HG02588 (cell line): ENCODE results near the gene ACAP1.
"Not testable (repeated sequence)": the region's sequence is repeated elsewhere in the genome, so short reads cannot be mapped to it uniquely, and the experiment has no call there.

Experiments used
- ATAC-seq: cut with Tn5 transposase; IDR thresholded peaks from one replicate; pipeline ENCODE4 v1.9.1; 2021; ENCODE audit warnings: mild to moderate bottlenecking, moderate library complexity; ENCODE audit not compliant: unreplicated experiment

ACAP1 gene

DNA sequence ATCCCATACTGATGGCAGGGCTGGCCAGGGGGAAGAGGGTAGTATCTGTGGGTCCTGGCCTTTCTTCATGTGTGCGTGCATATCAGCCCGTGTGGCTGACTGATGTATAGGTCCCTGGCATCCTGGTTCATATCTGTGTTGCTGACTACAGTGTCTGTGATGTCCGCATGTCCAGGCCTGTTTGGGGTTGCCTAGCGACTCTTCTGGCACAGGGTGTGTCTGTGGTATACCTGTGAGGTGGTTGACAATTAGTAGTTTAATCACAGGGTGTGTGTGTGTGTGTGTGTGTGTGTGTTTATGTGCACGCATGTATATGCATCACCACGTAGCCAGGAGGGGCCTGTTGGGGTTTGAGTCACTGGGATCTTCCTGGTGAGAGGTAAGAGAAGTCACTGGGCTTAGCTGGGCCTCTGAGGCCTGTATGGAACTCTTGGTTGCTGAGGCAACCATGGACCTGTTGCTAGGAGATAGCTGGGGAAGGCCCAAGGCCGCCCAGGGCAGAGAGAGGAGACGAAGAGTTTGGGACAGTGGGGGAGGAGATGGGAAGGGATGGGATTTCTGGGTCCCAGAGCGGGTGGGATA is 18.0 kb downstream of the ACAP1 start:
- no peak for ATAC-seq

DNA sequence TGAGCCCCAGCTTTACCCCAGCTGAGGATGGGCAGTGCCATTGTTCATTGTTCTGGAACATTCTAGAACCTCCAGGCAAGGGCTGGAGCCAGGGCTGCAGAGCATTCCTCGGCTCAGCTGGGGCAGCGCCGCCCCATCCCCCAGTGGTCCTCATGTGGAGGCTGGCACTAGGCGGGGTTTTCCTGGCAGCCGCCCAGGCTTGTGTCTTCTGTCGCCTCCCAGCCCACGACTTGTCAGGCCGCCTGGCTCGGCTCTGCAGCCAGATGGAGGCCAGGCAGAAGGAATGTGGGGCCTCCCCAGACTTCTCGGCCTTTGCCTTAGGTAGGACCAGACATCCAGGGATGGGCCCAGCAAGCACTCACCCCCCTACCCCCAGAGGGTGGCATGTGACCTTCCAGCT is 18.7 kb downstream of the ACAP1 start, which contains the start of gene TMEM95:
Gene TMEM95, plus strand, starts transcription at position 104 of the 400 bp plus-strand sequence. Its CDS starts 49 bp downstream, at position 153.
- ATAC-seq = no peak

DNA sequence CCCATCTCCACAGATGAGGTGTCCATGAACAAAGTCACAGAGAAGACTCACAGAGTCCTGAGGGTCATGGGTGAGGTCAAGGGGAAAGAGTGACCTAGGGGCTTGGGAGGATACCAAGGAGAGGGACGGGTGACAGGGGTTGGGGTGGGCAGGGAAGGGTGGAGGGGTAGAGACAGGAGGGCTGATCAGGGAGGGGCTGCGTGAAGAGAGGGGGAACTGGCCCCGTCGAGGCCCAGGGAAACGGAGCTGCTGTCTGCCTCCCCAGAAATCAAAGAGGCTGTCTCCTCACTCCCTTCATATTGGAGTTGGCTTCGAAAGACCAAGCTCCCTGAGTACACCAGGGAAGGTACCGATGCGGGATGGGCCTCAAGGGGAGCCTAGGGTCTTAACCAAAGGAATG is 19.2 kb downstream of the ACAP1 start:
- no peak for ATAC-seq

DNA sequence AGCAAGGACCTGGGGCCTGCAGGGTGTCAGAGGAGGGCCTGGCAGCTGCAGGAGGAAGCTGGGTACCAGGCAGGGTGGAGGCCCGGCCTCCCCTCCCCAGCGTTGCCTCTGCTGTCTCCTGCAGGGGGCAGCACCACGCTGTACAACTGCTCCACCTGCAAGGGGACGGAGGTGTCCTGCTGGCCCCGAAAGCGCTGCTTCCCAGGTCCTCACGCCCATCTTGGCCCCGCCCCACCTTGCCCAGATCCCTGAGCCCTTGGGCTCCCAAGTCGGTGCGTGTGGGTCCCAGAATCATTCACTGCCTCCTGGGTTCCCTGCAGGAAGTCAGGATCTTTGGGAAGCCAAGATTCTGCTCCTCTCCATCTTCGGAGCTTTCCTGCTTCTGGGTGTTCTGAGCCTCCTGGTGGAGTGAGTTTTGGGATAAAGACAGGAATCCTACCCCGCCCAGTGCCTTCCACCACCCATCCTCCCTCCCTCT is 19.8 kb downstream of the ACAP1 start:
- ATAC-seq = no peak

DNA sequence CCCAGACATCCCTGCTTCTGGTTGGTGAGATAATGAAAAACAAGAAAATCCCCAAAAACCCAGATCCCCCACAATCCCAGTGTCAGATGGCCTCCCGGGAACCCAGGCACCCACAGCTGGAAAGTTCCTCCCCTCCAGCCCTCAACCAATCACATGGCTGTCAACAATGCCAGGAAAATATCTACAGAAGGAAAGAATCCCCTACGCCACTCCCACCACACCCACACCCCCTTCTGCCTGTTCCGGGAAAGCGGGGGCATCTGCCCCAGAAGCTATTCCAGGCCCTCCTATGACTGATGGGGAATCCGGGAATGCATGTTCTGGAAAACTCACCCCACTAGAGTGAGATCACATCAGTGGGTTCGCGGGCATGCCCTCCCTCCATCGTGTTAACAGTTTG is 20.4 kb downstream of the ACAP1 start:
- ATAC-seq = no peak

DNA sequence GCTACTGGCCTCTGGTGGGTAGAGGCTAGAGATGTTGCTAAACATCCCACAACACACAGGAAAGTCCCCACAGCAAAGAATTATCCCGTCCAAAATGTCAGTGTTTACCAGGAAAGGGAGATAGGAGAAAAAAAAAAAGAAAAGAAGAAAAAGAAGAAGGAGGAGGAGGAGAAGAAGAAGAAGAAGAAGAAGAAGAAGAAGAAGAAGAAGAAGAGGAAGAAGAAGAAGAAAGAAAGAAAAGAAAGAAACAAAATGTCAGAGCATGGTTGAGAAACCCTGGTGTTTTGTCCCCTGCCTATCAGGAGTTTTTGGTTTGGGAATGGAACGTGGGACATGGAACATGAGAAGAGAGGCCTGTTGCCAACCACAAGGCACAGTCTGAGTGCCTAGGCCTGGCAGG is 21.1 kb downstream of the ACAP1 start:
- ATAC-seq = no peak

DNA sequence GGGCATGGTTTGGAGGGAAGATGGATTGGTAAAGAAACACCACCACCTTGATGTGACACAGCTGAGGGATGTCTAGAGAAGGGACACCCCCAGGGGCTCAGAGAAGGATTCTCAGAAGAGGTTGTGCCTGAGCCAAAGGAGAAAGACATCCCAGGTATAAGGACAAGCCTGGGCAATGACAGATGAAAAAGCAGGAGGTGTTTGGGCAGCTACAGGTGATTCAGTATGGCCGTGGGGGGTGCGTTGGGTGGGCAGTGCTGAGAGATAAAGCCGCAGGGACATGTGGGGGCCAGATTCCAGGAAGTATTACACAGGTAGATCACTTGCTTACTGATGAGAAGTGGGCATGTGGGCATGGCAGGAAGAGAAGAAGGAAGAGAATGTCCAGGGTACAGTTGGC is 25.6 kb downstream of the ACAP1 start:
- ATAC-seq = no peak

DNA sequence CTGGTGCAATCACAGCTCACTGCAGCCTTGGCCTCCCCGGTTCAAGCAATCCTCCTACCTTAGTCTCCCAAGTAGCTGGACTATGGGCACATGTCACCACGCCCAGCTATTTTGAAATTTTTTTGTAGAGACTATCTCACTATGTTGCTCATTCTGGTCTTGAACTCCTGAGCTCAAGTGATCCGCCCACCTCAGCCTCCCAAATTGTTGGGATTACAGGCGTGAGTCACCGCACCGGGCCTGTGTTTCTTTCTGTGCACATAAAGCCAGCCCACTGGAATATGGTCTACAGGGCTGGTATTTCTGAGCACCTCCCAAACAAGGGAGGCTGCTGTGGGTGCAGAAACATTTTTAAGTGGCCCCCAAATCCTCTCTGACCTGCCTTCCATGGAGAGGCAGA is 27.0 kb downstream of the ACAP1 start:
- no peak for ATAC-seq

DNA sequence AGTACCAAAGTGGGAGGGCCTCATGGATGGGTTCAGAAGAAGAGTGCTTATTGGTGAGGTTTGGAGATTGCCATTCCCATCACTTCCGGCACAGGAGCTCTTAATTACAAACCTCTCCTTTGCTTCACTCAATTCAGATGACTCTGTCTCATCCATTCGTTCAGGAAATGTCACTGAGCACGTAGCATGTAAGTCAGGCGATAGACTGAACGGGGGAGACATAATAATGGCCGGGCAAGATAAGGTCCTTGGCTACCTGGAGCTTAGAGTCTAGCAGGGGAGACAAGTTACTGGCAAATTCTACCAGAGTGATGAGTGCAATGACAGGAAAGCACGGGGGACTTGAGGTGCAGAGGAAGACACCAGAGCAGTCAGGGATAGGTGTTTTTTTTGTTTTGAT is 29.6 kb downstream of the ACAP1 start:
- not testable (repeated sequence) for ATAC-seq

DNA sequence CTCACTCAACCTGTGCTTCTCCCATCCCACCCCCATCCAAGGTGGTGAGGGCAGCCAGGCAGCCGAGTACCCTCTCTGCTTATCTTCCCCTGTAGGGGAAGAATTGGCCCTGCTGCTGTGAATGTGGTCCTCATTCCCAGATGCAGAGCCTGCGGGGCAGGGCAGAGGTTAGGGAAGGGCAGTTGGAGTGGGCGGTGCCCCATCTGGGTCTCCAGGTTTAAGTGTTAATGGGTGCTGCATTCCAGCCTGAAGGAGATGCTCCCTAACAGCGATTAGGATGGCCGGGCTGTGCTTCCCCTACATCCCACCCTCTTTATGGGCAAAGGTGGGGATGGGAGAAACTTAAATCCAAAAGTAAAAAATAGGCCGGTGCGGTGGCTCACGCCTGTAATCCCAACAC is 30.8 kb downstream of the ACAP1 start:
- no peak for ATAC-seq

DNA sequence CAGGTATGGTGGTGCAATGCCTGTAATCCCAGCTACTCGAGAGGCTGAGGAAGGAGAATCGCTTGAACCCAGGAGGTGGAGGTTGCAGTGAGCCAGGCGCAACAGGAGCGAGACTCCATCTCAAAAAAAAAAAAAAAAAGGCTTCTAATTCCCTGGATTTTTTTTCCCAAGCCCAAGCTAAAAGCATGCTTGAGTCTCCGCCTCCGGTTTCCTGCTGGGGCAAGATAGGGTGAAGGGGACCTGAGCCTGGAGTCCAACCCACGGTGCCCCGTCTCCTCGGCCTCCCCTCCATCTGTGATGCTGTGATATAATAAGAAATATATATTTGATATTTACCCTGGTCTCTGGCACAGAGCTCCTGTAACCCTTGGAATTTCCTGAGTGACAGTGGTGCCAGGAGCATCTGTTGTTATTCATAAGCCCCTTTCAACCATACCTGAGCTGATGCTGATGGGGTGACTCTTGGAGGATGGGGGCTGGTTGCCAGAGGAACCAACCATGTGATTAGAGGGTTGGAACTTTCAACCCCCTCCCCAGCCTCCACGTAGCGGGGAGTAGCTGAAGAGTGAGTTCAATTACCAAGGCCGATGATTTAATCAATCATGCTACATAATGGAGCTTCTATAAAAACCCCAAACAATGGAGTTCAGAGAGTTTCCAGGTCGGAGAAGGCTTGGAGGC is 31.7 kb downstream of the ACAP1 start:
- ATAC-seq = no peak

DNA sequence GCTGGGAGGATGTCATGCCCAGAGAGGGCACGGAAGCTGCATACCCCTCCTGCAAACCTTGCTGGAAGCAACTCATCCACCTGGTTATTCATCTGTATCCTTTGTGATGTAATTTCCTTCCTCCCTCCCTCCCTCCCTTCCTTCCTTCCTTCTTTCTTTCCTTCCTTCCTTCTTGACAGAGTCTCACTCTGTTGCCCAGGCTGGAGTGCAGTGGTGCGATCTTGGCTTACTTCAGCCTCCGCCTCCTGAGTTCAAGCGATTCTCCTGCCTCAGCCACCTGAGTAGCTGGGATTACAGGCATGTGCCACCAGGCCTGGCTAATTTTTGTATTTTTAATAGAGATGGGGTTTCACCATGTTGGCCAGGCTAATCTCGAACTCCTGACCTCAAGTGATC is 32.3 kb downstream of the ACAP1 start:
- not testable (repeated sequence) for ATAC-seq

DNA sequence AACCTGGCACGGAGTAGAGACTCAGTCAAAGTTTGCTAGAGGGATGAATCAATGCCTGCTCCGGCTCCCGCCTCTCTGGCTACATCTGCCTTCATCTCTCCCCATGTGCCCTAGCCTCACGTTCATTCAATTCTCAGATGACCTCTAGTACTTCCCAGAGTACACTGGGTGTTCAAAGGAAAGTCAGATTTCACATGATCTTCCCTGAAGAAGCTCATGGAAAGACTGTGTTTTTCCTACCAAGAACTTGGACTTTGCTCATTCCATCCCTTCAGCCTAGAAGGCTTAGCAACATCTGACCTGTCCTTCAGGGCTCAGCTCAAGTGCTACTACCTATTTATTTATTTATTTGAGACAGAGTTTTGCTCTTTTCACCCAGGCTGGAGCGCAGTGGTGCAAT is 33.5 kb downstream of the ACAP1 start:
- ATAC-seq = no peak

DNA sequence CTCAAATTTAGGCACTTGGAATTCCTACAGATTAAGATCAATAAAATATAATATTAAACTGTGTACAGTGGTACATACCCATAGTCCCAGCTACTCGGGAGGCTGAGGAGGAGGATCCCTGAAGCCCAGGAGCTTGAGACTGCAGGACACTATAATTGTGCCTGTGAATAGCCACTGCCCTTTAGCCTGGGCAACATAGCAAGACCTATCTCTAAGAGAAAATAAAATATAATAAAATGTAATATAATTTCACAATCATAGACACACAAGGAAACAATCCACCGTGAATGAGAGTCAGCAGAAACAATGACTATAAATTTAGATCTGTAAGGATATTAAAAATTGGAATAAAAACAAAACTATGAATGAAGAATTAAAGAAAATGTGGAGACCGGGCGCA is 34.5 kb downstream of the ACAP1 start:
- ATAC-seq = no peak

DNA sequence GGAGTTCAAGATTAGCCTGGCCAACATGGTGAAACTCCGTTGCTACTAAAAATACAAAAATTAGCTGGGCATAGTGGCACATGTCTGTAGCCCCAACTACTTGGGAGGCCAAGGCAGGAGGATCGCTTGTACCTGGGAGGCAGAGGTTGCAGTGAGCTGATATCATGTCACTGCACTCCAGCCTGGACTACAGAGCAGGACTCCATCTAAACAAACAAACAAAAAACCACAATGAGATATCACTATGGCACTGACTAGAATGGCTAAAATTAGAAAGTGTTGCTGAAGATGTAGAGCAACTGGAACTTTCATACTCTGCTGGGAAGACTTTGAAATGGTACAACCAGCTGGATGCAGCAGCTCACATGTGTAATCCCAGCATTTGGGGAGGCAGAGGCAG is 38.0 kb downstream of the ACAP1 start:
- no peak for ATAC-seq

DNA sequence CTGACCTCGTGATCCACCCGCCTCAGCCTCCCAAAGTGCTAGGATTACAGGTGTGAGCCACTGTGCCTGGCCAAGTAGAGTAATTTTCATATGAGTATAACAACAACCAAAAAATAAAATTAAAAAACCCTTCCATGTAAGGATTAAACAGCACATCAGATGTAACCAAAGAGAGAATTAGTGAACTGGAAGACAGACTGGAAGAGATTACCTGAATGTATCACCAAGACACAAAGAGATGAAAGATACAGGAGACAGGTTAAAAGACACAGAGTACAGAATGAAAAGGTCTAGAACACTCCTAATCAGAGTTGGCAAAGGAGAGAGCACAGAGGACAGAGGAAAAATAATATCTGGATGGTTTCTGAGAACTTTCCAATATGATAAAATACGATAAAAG is 42.8 kb downstream of the ACAP1 start:
- ATAC-seq = no peak

DNA sequence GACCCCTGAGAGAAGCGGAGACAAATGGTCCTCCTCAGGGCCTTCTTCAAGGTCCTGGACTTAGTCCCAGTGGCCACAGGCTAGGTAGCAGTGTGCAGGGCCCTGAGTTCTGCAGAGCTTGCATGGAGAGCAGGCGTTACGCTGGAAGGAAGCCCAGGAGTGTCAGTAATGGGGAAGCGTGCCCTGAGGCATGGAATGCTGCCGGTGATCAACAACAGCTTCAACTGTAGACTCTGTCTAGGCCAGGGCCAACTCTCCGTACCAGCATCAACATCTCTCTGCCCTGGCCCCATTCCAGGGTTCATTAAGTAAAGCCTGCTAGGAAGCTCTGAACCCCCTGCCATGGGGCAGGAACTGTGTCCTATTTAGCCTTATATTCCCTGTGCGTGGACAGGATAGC is 44.0 kb downstream of the ACAP1 start:
- ATAC-seq = no peak

DNA sequence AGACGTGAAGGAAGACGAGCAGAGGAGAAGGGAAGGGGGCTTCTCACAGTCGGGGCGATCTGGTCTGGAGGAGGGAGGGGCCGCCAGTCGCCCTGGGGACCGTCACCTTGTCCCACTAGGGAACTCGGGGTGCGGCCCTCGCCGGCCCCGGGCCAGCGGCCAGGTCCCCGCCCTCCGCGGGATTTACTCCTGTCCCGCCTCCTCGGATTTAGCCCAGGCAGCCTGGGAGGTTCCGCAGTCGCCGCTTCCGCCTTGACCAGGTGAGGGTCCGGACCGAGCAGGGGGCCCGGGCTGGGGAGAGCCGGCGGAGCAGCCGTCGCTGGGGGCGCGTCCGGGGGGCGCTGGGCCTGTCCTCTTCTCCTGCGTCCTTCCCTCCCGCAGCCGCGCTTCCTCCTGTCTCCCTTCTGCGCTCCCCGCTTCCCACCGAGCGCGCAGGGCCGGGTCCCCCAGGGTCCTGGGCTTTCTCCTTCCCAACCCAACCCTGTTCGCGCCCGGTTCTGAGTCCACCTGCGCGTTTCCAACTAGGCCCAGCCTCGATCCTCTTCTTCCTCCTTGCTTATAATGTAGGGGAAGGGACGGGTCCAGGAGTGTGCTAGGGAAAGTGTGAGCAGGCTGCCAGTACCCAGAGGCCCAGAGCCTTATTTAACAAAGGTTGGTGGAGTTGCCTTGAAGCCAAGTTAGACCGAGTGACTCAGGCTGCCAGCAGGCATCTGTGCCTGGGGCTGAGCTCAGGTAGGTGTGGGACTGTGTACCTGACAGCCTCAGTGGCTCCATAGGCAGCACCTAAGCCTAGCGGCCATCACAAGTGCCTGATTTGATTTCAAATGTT is 44.7 kb downstream of the ACAP1 start, which contains the start of gene TNK1:
Gene TNK1, plus strand, starts transcription at position 235 of the 829 bp plus-strand sequence. CDS start 1,838 bp downstream, outside the sequence.
- no peak for ATAC-seq

DNA sequence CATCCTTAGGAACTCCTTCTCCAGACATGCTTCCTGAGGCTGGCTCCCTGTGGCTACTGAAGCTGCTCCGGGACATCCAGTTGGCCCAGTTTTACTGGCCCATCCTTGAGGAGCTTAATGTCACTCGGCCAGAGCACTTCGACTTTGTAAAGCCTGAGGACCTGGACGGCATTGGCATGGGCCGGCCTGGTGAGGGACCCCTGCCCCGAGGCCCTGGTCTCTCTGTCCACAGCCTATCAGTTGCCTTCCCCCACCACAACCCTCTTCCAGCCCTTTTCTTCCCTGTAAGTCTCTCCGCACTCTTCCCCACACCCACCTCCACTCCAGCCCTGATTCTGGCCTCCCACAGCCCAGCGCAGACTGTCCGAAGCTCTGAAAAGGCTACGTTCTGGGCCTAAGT is 46.6 kb downstream of the ACAP1 start:
- no peak for ATAC-seq

DNA sequence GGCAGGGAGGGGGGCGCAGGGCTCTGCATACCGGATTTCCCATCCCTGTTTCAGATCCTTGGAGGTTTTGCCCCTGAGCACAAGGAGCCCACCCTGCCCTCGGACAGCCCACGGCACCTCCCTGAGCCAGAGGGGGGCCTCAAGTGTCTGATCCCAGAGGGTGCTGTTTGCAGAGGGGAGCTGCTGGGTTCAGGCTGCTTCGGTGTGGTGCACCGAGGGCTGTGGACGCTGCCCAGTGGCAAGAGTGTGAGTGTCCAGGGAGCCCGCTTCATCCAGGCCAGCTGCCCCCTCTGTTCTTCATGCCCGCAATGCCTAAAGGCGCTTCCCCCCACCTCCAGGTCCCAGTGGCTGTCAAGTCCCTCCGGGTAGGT is 47.0 kb downstream of the ACAP1 start:
- ATAC-seq = no peak

DNA sequence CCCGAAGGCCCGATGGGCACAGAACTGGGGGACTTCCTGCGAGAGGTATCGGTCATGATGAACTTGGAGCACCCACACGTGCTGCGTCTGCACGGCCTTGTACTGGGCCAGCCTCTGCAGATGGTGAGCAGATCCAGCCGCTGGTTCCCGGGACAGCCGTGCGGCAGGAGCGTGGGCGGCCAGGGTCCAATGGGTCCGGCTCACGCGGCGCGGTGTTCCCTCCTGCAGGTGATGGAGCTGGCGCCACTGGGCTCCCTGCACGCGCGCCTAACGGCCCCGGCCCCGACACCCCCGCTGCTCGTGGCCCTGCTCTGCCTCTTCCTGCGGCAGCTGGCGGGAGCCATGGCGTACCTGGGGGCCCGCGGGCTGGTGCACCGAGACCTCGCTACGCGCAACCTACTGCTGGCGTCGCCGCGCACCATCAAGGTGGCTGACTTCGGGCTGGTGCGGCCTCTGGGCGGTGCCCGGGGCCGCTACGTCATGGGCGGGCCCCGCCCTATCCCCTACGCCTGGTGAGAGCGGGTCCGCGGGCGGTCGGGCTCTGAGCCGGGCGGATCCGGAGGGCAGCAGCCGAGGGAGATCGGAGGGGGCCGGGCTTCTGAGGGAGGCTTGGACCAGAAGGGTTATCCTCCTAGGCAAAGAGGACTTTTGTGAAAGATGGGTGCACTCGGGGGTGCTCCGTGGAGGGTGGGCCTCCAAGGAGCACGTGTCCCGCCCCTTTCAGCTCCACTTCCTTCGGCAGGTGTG is 47.6 kb downstream of the ACAP1 start:
- ATAC-seq = peak; percentile 72
